UCSD-AML1 (cell line): ENCODE measurements around the gene CEP72.

Source experiments
- DNase-seq: peaks from one replicate; lab custom pipeline; 2025; ENCODE audit not compliant: unreplicated experiment; lab: John Stamatoyannopoulos, UW

Gene CEP72

DNA sequence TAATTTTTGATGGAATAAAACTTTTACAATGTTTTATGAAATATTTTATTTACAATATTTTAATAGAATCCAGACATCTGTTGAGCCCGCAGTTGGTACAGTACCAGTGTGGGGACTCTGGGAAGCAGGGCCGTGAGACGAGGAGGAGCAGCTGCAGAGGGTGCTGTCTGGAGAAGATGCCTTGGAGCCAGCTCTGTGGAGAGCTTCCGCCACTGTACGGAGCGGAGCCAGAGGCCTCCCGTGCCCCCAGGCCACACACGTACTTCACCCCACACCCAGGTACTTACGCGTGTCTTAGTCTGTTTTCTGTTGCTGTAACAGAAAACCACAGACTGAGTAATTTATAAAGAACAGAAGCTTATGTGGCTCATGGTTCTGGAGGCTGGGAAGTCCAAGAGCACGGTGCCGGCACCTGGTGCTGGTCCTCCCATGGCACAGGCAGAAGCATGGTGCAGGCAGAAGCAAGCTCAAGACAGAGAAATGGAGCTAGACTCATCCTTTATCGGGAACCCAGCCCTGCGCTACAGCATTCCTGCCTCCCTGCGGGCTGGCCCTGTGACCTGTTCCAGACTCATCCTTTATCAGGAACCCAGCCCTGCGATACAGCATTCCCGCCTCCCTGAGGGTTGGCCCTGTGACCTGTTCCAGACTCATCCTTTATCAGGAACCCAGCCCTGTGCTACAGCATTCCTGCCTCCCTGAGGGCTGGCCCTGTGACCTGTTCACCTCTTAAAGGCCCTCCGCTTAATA is 23.3 kb downstream of the CEP72 start:
- DNase-seq = no peak

DNA sequence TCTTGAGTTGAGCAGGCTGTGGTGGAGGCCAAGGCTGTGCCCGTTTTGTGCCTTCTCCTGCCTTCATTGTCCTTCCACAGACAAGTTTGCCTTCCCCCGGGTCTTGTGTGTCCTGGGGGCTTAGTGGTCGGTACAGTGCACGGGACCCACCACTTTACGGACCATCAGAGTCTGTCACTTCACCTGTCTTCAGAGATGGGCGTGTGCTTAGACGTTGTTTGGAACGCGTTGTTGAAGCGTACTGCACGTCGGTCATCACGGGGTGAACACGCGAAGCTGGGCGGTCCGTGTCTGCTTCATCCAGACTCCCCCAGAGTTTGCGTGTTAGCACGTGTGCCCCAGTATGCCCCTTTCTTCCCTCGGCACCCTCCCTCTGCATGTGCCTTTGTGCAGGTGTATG is 24.8 kb downstream of the CEP72 start:
- DNase-seq = no peak

- no peak for DNase-seq
Observed at GRCh38 chr5:637581-638450, 25.7 kb downstream of the CEP72 start.

GRCh38 chr5:638501-639252 is 26.5 kb downstream of the CEP72 start:
- DNase-seq = no peak

DNA sequence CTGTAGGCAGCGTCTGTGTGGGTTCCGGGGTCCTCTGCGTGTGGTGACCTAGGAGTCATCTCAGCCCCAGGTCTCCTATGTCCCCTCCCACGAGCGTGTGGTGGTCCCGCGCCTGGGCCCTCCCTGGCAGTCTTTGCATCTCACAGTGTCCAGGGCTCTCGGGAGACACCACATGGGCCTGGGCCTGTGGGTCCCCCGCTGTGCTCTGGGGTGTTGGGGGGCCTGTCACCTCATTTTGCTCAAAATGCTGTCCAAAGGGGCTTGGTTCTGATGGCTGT is 27.1 kb downstream of the CEP72 start:
- no peak for DNase-seq

- DNase-seq = no peak
Observed at GRCh38 chr5:639584-640213, 27.6 kb downstream of the CEP72 start.

DNA sequence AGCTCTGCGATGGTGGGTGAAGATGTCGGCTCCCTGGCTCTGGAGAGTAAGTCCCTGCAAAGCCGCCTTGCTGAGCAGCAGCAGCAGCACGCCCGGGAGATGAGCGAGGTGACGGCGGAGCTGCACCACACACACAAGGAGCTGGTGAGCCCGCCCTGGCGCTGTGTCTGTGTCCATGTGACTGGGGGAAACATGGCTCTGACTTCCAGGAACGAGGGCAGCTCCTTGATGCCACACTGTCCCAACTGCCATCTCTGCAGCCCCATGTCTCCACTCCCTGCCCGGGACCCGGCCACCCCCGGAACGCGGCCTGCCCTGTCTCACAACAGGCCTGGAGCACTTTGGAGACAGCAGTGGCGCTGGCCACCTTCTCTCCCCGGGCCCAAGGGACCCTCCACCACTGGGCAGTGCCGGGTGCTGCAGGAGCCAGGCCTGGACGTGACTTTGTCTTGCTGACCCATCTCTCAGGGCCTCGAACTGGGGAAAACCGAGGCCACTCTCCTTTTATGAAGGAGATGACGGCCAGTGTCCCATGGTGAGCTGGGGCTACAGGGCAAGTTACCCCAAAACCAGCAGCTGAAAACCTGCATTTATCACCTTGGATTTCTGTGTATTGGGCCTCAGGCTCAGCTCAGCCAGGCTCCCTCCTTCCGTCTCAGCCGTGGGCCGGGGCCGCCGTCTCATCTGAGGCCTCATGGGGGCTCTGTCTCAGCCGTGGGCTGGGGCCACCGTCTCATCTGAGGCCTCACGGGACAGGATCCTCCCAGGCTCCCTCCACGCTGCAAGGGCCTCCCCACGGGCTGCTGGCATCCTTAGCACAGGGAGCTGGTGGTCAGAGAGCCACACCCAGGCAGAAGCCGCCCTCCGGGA is 28.6 kb downstream of the CEP72 start:
- DNase-seq = no peak

DNA sequence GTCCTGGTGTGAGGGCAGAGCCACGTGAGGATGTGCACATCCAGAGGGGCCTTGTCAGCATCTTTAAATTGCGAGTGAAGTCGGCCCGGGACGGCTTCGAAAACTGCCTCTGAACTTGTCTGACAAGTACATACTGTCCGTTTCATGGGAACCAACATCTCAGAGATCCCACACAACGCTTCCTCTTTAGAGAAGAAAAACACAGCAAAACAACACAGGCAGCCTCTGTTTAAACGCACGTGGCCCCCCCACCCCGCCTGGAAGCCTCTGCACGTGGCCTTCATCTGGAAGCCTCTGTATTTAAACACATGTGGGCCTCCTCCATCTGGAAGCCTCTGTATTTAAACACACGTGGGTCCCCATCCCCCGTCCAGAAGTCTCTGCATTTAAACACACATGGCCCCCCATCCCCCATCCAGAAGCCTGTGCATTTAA is 29.2 kb downstream of the CEP72 start:
- no peak for DNase-seq

- no peak for DNase-seq
Observed at GRCh38 chr5:642481-642880, 30.3 kb downstream of the CEP72 start.

DNA sequence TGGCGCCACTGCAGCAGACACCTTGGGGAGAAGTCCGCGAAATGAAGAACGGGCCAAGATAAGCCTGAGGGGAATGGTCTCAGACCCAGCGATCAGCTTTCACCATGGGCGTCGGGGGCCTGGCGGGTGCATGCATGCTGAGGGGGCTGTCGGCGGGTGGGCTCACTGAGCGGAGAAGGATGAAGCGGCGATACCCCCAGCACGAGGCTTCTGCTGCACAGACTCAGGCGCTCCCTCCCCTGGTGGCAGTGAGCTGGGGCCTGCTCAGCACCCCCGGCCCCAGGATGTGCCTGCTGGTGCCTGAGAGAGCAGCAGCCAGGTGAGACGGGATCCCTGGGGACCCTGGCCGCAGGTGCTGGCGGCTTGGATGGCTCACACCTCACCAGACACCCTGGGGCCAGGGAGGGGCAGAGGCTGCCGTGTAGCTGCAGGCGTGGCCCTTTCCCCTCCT is 31.2 kb downstream of the CEP72 start:
- DNase-seq = no peak

DNA sequence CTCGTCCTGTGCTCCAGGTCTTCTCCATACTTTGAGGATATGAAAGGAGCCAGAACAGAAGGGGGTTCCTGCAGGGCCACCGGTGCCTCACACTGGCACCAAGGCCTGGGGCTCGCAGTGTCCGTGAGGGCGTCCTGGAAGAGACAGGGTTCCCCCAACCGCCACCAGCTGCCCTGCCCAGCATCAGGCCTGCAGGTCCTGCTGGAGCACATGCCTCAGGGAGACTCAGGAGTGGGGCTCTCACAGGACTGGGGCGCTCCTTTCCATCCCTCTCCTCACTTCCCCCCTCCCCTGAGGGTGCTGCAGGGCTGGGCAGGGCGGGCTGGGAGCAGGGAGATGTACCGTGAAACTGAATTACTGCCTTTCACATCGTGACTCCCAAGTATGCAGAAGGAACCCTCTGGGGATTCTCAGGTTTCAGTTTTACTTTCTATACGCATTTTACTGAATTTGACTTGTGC is 31.7 kb downstream of the CEP72 start:
- no peak for DNase-seq

GRCh38 chr5:644509-644908 is 32.4 kb downstream of the CEP72 start:
- no peak for DNase-seq

GRCh38 chr5:644971-645370 is 32.8 kb downstream of the CEP72 start:
- no peak for DNase-seq

DNA sequence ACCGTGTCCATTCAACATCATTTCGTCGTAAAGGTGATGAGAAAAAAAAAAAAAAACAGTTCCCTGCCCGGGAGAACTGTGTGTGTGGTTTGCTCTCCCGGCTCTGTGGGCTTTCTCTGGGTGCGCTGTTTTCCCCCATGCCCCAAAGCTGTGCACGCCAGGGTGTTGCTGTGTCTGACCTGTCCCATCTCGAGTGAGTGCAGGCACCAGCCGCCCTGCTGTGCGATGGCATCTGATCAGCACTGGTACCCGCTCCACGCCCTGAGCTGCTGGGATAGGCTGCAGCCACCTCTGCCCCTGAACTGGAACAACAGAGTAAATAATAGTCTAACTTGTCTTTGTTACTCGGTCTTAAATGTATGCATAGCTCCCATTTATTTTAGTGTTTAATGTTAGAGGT is 33.3 kb downstream of the CEP72 start:
- no peak for DNase-seq

GRCh38 chr5:646396-647201 is 34.5 kb downstream of the CEP72 start:
- no peak for DNase-seq

GRCh38 chr5:647311-647710 is 35.2 kb downstream of the CEP72 start:
- no peak for DNase-seq

GRCh38 chr5:647727-648126 is 35.6 kb downstream of the CEP72 start:
- DNase-seq = no peak

DNA sequence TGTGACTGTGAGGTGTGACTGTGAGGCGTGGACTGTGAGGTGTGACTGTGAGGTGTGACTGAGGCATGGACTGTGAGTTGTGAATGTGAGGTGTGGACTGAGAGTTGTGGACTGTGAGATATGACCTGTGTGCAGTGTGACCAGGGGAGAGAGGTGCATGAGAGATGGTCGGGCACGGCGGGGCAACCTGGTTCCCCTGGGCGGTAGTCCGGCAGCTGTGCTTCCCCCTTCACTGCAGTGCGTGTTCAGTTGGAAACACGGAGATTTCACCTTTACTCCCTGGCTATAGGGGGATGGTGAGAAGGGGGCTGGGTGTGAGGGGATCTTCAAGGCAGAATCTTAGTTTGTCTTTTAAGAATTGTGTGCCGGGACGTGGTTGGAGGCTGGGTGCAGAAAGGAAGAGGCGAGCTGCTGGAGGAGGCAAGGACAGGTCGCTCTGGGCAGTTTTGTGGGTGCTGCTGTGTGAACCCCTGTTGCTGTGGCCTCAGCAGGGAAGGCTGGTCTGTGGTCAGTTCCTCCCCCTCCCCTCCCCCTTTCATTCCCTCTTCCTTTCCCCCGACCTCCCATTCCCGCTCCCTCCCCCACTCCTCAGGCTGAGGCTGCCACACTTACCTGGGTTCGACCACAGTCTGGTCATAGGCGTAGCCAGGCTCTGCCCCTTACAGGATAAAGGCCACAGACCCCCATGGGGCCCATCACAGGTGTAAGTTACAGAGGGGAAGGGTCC is 39.3 kb downstream of the CEP72 start:
- DNase-seq = no peak

GRCh38 chr5:652023-652515 is 39.9 kb downstream of the CEP72 start:
- no peak for DNase-seq
